ENCODE measurements around the gene KLK10.

DNA sequence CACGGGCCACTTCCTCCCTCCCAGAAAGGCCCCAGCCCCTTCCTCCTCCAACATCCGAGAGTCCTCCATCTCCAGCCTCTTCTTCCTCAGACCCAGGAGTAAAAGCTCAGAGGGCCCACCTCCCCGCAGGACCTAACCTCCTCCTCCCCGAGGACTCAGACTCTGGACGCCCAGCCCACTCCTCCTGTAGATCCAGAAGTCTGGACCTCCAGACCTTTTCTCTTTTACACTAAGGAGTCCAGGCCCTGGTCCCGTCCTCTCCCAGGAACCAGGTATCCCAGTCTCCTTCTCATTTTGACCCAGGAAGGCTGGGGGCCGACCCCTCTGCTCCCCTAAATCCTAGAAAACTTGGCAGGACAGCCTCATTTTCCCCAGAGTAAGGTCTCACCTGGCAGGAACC lies 16.2 kb downstream of the KLK10 start:
- TF ChIP-seq NFYB (CRISPR knock-in tag; conservative IDR thresholded peaks at IDR 0.05; ENCODE audit: low read depth), result no peak
- no peak for TF ChIP-seq CTCF (IDR thresholded peaks at IDR 0.05)
- TF ChIP-seq CDX4 (CRISPR knock-in tag; IDR thresholded peaks at IDR 0.05; ENCODE audit: borderline replicate concordance), result no peak
- TF ChIP-seq USF2 (CRISPR knock-in tag; IDR thresholded peaks at IDR 0.05), result no peak
- TF ChIP-seq SP1 (CRISPR knock-in tag; conservative IDR thresholded peaks at IDR 0.05), result no peak
- TF ChIP-seq JAZF1 (CRISPR knock-in tag; IDR thresholded peaks at IDR 0.05), result no peak
- TF ChIP-seq MAX (CRISPR knock-in tag; IDR thresholded peaks at IDR 0.05), result no peak
- no peak for TF ChIP-seq FOXP1 (CRISPR knock-in tag; IDR thresholded peaks at IDR 0.05; ENCODE audit: borderline replicate concordance)
- TF ChIP-seq CREM (CRISPR knock-in tag; IDR thresholded peaks at IDR 0.05), result no peak

Measured in WTC11 (cell line).